ENCODE results near the gene ZNF710.
"Not testable (repeated sequence)": the region's sequence is repeated elsewhere in the genome, so short reads cannot be mapped to it uniquely, and the experiment has no call there.

The ZNF710 gene

DNA sequence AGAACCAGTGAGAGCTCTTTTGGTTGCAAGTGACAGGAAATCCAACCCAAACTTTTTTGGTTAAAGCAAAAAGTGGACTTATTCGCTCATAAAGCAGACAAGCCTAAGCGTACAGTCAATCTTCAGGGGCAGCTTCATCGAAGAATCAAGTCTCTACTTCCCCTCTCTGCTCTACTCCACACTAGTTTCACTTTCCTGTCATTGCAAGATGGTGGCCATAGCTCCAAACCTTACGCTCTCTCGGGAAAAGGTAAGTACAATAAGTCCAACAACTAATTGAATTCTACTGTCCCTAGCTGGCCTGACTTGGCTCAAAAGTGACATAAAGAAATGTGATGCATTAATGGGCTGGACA lies 24.9 kb upstream of the ZNF710 start:
- no peak for TF ChIP-seq EZH2phosphoT487 (IDR thresholded peaks at IDR 0.05; ENCODE audit: borderline replicate concordance, low read length)
- TF ChIP-seq, protein P1, sequence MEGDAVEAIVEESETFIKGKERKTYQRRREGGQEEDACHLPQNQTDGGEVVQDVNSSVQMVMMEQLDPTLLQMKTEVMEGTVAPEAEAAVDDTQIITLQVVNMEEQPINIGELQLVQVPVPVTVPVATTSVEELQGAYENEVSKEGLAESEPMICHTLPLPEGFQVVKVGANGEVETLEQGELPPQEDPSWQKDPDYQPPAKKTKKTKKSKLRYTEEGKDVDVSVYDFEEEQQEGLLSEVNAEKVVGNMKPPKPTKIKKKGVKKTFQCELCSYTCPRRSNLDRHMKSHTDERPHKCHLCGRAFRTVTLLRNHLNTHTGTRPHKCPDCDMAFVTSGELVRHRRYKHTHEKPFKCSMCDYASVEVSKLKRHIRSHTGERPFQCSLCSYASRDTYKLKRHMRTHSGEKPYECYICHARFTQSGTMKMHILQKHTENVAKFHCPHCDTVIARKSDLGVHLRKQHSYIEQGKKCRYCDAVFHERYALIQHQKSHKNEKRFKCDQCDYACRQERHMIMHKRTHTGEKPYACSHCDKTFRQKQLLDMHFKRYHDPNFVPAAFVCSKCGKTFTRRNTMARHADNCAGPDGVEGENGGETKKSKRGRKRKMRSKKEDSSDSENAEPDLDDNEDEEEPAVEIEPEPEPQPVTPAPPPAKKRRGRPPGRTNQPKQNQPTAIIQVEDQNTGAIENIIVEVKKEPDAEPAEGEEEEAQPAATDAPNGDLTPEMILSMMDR (IDR thresholded peaks at IDR 0.05; ENCODE audit: low read depth, low read length, poor library complexity, severe bottlenecking) = no peak
- H3K27ac ChIP-seq (ENCODE audit: low read depth, low read length) = no peak overlapping the region
- no peaks in the 10 kb centered on the region for H3K79me2 ChIP-seq (ENCODE audit: control insufficient read depth, low read length)
- no peaks in the 10 kb centered on the region for H3F3A ChIP-seq (ENCODE audit: control insufficient read depth, insufficient read depth)
- H3K4me3 ChIP-seq (ENCODE audit: low read length) = no peak overlapping the region
- H3K4me2 ChIP-seq (ENCODE audit: low read length) = no peak overlapping the region
- H4K20me1 ChIP-seq (ENCODE audit: control insufficient read depth, insufficient read depth, low read depth, low read length) = no peaks in the 10 kb centered on the region
- H3K27me3 ChIP-seq (ENCODE audit: control insufficient read depth, low read length) = no peaks in the 10 kb centered on the region
- H3K9me2 ChIP-seq (replicated peaks; ENCODE audit: control insufficient read depth, low read length) = no peaks in the 10 kb centered on the region
- H3K4me1 ChIP-seq (ENCODE audit: control insufficient read depth, low read length) = peaks cover 30% of the 10 kb centered on the region
- H3K9me3 ChIP-seq (ENCODE audit: control insufficient read depth, insufficient read depth, low read length) = no peaks in the 10 kb centered on the region
- no peaks in the 10 kb centered on the region for H3K36me3 ChIP-seq (ENCODE audit: control insufficient read depth, low read length)

- not testable (repeated sequence) for H4K20me1 ChIP-seq (ENCODE audit: control insufficient read depth, insufficient read depth, low read depth, low read length); H3K79me2 ChIP-seq (ENCODE audit: control insufficient read depth, low read length); H3K27ac ChIP-seq (ENCODE audit: low read depth, low read length); H3K9me2 ChIP-seq (replicated peaks; ENCODE audit: control insufficient read depth, low read length); H3K36me3 ChIP-seq (ENCODE audit: control insufficient read depth, low read length); H3K27me3 ChIP-seq (ENCODE audit: control insufficient read depth, low read length); H3F3A ChIP-seq (ENCODE audit: control insufficient read depth, insufficient read depth); H3K9me3 ChIP-seq (ENCODE audit: control insufficient read depth, insufficient read depth, low read length); H3K4me3 ChIP-seq (ENCODE audit: low read length); H3K4me2 ChIP-seq (ENCODE audit: low read length)
- peaks cover 19% of the 10 kb centered on the region for H3K4me1 ChIP-seq (ENCODE audit: control insufficient read depth, low read length)
Measured at GRCh38 chr15:89977836-89978235, 23.3 kb upstream of the ZNF710 start.

GRCh38 chr15:89978914-89979313 lies 22.2 kb upstream of the ZNF710 start:
- no peak overlapping the region for H3K4me3 ChIP-seq (ENCODE audit: low read length)
- H3F3A ChIP-seq (ENCODE audit: control insufficient read depth, insufficient read depth) = no peaks in the 10 kb centered on the region
- H3K27ac ChIP-seq (ENCODE audit: low read depth, low read length) = no peak overlapping the region
- H3K9me2 ChIP-seq (replicated peaks; ENCODE audit: control insufficient read depth, low read length) = no peaks in the 10 kb centered on the region
- no peaks in the 10 kb centered on the region for H3K36me3 ChIP-seq (ENCODE audit: control insufficient read depth, low read length)
- no peak for TF ChIP-seq EZH2phosphoT487 (IDR thresholded peaks at IDR 0.05; ENCODE audit: borderline replicate concordance, low read length)
- TF ChIP-seq, protein P1 (IDR thresholded peaks at IDR 0.05; ENCODE audit: low read depth, low read length, poor library complexity, severe bottlenecking) = no peak
- no peaks in the 10 kb centered on the region for H4K20me1 ChIP-seq (ENCODE audit: control insufficient read depth, insufficient read depth, low read depth, low read length)
- H3K79me2 ChIP-seq (ENCODE audit: control insufficient read depth, low read length) = no peaks in the 10 kb centered on the region
- H3K4me2 ChIP-seq (ENCODE audit: low read length) = no peak overlapping the region
- H3K27me3 ChIP-seq (ENCODE audit: control insufficient read depth, low read length) = peaks cover 6% of the 10 kb centered on the region; the same call in 1 of the 2 replicates
- H3K9me3 ChIP-seq (ENCODE audit: control insufficient read depth, insufficient read depth, low read length) = no peaks in the 10 kb centered on the region
- H3K4me1 ChIP-seq (ENCODE audit: control insufficient read depth, low read length) = peaks cover 19% of the 10 kb centered on the region

GRCh38 chr15:89980896-89981295 lies 20.2 kb upstream of the ZNF710 start:
- Histone ChIP-seq H3K4me2 (ENCODE audit: low read length) (no peak overlapping the region), H3K9me3 (ENCODE audit: control insufficient read depth, insufficient read depth, low read length) (no peaks in the 10 kb centered on the region; the same call in 1 of the 2 replicates), H3K9me2 (replicated peaks; ENCODE audit: control insufficient read depth, low read length) (no peaks in the 10 kb centered on the region), H3K4me1 (ENCODE audit: control insufficient read depth, low read length) (peaks cover 5% of the 10 kb centered on the region; the same call in 1 of the 2 replicates), H3K4me3 (ENCODE audit: low read length) (no peak overlapping the region), H3K27me3 (ENCODE audit: control insufficient read depth, low read length) (peaks cover 10% of the 10 kb centered on the region; the same call in 1 of the 2 replicates), H3K27ac (ENCODE audit: low read depth, low read length) (no peak overlapping the region), H3K79me2 (ENCODE audit: control insufficient read depth, low read length) (no peaks in the 10 kb centered on the region), H3K36me3 (ENCODE audit: control insufficient read depth, low read length) (no peaks in the 10 kb centered on the region), H3F3A (ENCODE audit: control insufficient read depth, insufficient read depth) (no peaks in the 10 kb centered on the region), H4K20me1 (ENCODE audit: control insufficient read depth, insufficient read depth, low read depth, low read length) (no peaks in the 10 kb centered on the region)
- TF ChIP-seq, protein P1 (IDR thresholded peaks at IDR 0.05; ENCODE audit: low read depth, low read length, poor library complexity, severe bottlenecking) = no peak
- TF ChIP-seq EZH2phosphoT487 (IDR thresholded peaks at IDR 0.05; ENCODE audit: borderline replicate concordance, low read length) = no peak
